GM19239 (cell line): ENCODE data around the gene NVL.
"Not testable (repeated sequence)": the region's sequence is repeated elsewhere in the genome, so short reads cannot be mapped to it uniquely, and the experiment has no call there.

Experiments used
- DNase-seq: peaks from one replicate; pipeline ENCODE4 v3.0.0; 2011; ENCODE audit warnings: low spot score; ENCODE audit not compliant: insufficient read length
- FAIRE-seq: peaks from 2 replicates; lab custom pipeline; 2011; peaks lifted over from hg19 to GRCh38; lab: Jason Lieb, UNC

NVL gene

GRCh38 chr1:224339442-224340033, 9.6 kb upstream of the NVL start:
- no peak for DNase-seq
- FAIRE-seq = no peak

- FAIRE-seq (no peak), DNase-seq (no peak)
These were observed 8.3 kb upstream of the NVL start for GRCh38 chr1:224338150-224338838.

- FAIRE-seq (no peak), DNase-seq (no peak)
These were observed 4.2 kb upstream of the NVL start for GRCh38 chr1:224333939-224334786.

GRCh38 chr1:224333309-224333926, 3.4 kb upstream of the NVL start:
- peak; percentile 93 for FAIRE-seq

GRCh38 chr1:224331824-224332223, 1.9 kb upstream of the NVL start:
- DNase-seq = no peak
- FAIRE-seq = no peak

More at GRCh38 chr1:224333309-224333926, 3.4 kb upstream of the NVL start:
- no peak for DNase-seq

- FAIRE-seq (no peak), DNase-seq (no peak)
These were observed 1.4 kb upstream of the NVL start for GRCh38 chr1:224331326-224331725.

- DNase-seq (no peak), FAIRE-seq (no peak)
These were observed 509 bp downstream of the NVL start for GRCh38 chr1:224329484-224329841.

- DNase-seq = no peak
- no peak for FAIRE-seq
These were observed 1.3 kb downstream of the NVL start for GRCh38 chr1:224328644-224329043.

- no peak for DNase-seq
- no peak for FAIRE-seq
These were observed 4.0 kb downstream of the NVL start for GRCh38 chr1:224325959-224326358.

- DNase-seq = no peak
- FAIRE-seq = no peak
These were observed 8.3 kb downstream of the NVL start for GRCh38 chr1:224321706-224322105.

GRCh38 chr1:224317383-224318045, 12.5 kb downstream of the NVL start:
- DNase-seq (no peak), FAIRE-seq (peak; percentile 11)

GRCh38 chr1:224312025-224312424, 17.9 kb downstream of the NVL start:
- DNase-seq (no peak), FAIRE-seq (no peak)

GRCh38 chr1:224311503-224311902, 18.5 kb downstream of the NVL start:
- DNase-seq, FAIRE-seq: not testable (repeated sequence)

- FAIRE-seq (no peak), DNase-seq (no peak)
These were observed 21.9 kb downstream of the NVL start for GRCh38 chr1:224308064-224308463.

- FAIRE-seq (no peak), DNase-seq (no peak)
These were observed 25.2 kb downstream of the NVL start for GRCh38 chr1:224304767-224305166.

- FAIRE-seq = no peak
- DNase-seq = no peak
These were observed 27.0 kb downstream of the NVL start for GRCh38 chr1:224302947-224303346.

GRCh38 chr1:224301391-224301790, 28.6 kb downstream of the NVL start:
- FAIRE-seq (no peak), DNase-seq (no peak)

- no peak for FAIRE-seq
- DNase-seq = no peak
These were observed 29.6 kb downstream of the NVL start for GRCh38 chr1:224300346-224300745.

- FAIRE-seq = no peak
- DNase-seq = no peak
These were observed 31.3 kb downstream of the NVL start for GRCh38 chr1:224298346-224299330.
